ENCODE results near the gene STAG2.
A peak's percentile ranks its signal among the peaks of the same experiment; 100 is the strongest.
"Not testable (repeated sequence)": the region's sequence is repeated elsewhere in the genome, so short reads cannot be mapped to it uniquely, and the experiment has no call there.

The STAG2 gene

DNA sequence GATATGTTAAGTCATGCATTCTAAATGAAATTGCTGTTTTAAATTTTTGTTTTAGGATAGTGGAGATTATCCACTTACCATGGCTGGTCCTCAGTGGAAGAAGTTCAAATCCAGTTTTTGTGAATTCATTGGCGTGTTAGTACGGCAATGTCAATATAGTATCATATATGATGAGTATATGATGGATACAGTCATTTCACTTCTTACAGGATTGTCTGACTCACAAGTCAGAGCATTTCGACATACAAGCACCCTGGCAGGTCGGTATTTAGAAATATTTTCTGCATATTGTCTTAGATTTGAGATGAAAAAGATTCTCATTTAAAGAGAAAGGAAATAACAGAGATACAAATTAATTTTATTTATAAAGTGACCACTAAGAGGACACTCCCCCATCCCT, 83.6 kb downstream of the STAG2 start:
- DNase-seq = no peak

DNA sequence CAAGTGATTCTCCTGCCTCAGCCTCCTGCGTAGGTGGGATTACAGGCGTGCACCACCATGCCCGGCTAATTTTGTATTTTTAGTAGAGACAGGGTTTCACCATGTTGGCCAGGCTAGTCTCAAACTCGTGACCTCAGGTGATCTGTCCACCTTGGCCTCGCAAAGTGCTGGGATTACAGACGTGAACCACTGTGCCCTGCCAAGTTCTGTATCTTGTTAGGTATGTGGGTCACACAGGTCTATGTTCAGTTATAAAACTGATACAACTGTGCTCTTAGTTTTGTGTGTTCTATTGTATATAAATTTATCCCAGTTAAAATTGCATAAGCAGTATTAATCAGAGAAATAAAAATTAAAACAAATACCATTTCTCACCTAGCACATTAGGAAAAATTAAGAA, 122.9 kb downstream of the STAG2 start:
- not testable (repeated sequence) for DNase-seq

DNA sequence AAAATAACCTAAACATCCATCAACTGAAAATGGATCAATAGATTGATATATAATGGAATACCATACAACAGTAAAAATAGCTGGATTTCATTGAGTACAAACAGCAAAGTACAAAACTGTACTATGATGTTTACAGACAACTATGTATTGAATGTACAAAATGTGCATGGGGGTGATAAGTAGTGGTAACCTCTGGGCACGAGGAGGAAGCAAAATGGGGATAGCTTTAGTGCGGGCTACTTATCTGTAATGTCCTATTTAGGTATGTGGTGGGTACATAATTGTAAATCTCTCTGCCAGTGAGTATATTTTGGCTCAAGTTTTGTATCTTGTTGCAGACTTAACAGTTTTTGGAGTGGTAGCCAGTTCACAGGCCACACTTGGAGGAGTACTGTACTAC, 123.6 kb downstream of the STAG2 start:
- peak; percentile 33 for DNase-seq

DNA sequence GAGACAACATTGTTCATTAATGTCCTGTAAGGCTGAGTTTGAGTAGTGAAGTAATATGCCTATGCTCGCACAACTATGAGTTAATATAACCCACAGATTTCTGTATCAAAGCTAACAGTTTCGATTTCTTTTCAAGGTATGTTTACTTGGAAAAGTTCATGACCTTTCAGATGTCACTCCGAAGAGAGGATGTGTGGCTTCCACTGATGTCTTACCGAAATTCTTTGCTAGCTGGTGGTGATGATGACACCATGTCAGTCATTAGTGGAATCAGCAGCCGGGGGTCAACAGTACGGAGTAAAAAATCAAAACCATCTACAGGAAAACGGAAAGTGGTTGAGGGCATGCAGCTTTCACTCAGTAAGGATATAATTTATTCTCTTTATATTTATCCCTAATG, 124.9 kb downstream of the STAG2 start:
- DNase-seq = no peak

DNA sequence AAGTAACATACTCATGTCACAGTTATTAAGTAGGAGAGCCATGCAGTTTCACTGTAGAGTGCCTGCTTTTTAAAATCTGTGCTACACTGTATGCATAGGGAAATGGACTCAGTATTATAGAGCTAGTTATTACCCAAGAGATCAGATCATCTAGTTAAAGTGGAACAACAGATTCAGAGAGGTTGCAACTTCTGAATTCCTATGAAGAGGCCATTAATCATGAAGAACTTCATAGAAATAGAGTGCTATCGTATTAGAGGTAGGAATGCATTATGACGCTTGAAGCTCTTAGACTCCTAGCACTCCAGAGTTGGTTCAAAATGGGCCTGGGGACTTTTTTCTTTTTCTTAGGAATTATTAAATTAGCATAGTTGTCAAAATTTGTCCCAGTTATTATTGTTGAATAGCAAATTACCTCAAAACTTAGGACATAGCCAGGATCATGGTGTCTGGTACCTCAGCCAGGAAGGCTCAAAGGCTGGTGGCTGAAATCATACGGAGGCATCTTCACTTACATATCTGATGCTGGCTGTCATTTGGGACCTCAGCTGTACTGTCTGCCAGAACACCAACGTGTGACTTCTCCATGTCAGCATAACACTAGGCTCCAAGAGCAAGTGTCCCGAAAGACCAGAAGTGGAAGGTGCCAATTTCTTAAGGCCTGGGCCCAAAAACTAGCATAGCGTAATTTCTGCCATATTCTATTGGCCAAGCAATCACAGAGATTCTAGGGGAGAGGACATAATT, 125.7 kb downstream of the STAG2 start:
- no peak for DNase-seq

DNA sequence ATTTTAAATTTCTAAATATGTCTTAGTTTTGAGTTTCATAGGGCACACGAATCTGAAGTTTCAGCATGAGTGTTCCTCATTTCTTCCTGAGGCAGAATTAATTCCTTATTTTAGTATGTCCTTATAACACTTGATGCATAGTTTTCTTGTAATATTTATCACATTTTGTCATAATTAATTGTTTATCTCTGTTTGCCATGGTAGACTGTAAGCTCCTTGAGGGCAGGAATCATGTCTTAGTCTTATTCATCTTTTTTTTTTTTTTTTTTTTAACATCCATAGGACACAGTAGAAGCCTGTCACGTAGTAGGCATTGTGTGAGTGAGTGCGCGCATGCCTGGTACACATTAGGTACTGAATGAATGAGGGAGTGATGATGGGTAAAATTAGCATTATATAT, 131.7 kb downstream of the STAG2 start:
- no peak for DNase-seq

DNA sequence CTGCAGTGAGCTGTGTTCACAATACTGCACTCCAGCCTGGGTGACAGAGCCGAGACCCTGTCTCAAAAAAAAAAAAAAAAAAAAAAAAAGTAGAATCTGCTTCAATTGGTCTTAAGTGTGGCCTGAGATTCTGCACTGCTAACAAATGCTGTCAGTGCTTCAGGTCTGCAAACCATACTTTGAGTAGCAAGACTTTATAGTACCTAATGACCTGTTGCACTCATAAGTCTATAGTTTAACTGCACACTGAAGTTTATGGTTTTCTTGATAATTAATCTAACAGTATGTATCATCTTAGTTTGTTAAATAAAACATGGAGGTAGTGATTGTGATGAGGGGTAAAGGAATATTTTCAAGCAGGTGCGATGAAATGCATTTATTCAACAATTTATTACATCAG, 135.6 kb downstream of the STAG2 start:
- DNase-seq = no peak

DNA sequence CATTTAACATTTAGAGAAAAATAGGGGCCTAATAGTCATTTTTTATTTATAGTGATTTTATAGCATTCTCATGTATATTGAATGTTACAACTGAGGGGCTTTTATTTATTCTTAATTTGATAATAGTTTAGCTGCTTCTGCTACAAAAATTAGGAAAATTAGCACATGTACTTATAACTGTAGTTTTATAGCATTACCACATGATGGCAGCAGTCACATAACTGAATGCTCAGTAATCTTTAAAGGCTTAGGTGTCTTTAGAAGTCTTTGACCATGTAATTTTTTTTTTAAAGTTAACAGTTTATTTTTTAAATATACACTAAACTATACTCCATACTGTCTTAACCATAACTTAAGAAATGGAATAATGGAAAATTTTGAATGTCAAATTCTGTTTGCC, 136.6 kb downstream of the STAG2 start:
- peak; percentile 65 for DNase-seq

DNA sequence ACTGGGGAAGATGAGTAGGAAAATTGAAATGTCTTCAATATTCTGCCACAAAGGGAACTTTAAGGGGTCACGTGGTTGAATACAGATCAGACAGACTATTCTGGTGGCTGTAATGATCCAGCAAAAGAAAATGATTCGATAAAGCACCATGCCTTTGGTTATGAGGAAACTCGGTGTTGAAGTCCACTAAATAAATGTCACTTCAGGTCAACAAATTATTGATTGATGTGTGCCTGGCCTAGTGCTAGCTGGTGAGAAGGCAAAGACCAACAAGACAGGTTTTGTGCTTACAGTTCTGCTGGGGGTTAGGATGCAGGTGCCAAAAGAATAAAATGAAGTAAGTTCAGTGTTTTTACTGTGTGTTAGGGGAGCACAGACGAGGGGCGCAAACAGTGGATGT, 142.5 kb downstream of the STAG2 start:
- no peak for DNase-seq

DNA sequence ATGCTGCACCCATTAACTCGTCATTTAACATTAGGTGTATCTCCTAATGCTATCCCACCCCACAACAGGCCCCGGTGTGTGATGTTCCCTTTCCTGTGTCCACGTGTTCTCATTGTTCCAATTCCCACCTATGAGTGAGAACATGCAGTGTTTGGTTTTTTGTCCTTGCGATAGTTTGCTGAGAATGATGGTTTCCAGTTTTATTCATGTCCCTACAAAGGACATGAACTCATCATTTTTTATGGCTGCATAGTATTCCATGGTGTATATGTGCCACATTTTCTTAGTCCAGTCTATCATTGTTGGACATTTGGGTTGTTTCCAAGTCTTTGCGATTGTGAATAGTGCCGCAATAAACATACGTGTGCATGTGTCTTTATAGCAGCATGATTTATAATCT, 143.0 kb downstream of the STAG2 start:
- DNase-seq = not testable (repeated sequence)

DNA sequence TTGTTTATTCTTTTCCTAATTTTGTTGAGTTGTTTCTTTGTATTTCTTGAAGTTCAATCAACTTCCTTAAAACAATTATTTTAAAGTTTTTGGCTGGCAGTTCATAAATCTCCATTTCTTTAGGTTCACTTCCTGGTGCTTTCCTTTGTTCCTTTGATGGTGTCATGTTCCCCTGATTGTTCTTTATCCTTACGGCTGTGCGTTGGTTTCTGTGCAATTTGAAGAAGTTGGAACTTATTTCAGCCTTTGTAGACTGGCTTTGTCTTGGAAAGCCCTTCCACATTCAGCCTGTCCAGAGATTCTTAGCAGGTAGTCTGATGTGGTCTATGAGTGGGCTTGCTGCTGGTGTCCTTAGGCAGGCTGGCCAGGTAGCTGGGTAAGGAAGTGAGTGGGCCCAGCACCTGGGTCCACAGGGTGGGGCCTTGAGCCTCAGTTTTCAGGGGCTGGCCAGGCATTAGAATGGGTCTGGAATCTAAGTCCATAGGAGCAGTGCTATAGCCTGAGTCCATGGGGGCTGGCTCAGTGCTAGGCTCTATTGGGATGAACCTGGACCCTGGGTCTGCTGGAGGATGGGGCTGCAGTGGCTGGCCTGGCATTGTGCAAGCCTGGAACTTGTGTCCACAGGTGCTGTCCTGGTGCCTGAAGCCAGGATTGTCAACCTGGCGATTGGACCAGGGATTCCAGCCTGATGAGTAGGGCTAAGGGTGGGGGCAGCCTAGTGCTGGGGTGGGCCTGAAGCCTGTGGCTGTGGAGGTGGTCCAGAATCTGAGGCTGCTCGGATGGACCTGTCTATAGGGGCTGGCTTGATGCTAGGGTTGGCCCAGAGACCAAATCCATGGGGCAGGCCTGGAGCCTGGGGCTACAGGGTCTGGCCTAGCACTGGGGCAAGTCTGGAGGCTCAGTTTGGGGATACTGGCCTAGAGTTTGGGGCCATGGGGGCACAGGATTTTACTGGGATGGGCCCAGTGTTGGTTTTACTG, 152.4 kb downstream of the STAG2 start:
- DNase-seq = no peak

DNA sequence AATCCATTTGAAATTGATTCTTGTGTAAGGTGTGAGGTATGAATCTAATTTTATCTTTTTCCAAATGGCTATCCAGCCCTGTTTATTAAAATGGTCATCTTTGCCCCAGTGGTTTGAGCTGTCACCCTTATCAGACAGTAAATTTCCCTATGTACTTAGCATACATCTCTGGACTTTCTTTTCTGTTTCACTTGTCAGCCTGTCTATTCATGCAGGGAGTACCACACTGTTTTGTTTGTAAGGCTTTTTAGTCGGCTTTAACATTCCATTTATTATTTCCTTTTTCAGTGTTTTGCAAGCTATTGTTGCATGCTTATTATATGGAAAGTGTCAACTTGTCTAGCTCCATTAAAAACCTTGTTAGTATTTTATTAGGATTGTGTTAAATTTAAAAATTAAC, 155.8 kb downstream of the STAG2 start:
- no peak for DNase-seq

DNA sequence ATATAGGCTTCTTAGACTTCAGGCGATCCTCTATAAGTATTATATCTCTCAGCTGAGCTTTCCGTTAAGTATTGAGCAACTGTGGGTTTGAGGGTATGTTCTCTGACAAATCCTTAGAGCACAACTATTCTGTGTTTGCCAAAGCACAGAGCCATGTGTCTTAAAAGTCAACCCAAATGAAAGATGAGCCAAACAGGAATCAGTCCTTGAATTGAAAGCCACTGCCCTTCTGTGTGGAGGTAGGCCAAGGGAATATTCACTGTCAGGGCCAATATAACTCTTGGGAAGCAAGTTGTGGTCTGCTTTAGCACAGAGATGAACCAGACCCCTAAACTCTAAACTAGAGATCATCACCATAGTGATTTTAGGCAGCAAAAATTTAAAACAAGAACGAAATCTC, 164.0 kb downstream of the STAG2 start:
- peak; percentile 26 for DNase-seq

DNA sequence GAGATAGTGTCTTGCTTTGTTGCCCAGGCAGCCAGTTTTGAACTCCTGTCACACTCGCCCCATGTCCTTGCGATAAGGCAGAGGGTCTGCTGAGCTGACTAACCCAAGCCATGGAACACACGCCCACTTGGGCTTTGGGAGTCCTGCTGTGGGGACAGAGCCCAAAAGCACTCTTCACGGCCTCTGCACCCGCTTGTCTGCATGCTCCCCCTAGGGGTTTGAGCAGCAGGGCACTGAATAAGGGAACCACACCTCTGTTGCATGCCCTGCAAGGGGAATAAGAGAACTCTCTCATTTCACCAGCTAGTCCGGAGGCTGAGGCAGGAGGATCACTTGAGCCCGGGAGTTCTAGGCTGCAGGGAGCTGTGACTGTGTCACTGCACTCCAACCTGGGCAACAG, 166.0 kb downstream of the STAG2 start:
- peak; percentile 17 for DNase-seq

DNA sequence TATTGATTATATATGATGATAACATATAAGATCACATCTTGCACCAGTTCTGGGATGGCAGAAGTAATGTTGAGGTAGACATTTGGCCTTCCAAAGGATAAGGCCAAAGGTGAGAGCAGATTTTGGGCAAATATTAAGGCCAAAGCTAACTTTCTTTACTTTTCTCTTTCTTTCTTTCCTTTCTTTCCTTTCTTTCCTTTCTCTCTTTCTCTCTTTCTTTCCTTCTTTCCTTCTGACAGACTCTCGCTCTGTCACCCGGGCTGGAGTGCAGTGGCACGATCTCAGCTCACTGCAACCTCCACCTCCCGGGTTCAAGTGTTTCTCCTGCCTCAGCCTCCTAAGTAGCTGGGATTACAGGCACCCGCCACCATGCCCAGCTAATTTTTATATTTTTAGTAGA, 170.9 kb downstream of the STAG2 start:
- not testable (repeated sequence) for DNase-seq

DNA sequence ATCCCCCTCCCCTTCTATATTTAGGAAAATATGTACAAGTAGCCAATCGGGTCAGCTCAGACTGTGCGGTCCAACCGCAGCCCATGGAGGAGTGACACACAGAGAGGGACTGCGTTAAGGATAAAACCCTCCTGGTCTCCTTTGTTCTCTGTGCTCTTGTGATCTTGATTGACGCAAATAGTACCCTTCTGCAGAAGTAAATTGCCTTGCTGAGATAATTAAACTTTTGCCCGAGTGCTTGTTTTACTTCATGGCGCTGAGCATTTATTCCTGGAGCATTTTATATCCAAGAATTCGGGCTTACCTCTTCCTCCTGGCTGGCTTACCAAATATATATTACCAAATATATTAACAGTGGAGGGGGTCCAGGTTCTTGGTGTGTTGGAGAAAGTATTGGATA, 184.2 kb downstream of the STAG2 start:
- DNase-seq = no peak

DNA sequence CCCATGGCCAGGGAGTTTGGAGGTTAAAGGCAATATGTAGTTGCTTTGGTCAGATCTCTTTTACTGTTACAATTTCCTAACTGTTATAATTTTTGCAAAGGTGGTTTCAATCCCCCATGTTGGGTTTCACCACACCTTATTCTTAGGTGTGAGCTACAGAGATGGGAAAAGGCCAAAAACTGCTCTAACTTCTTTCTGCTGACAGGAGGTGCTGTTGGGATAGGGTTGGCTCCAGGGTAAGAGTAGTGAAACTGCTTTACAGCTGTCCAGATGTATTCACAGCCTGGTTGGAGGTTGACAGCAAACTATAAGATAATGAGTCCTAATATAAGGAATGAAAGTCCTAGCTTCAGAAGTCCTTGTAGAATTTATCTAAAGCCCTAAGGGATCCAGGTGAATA, 189.7 kb downstream of the STAG2 start:
- no peak for DNase-seq

All from hematopoietic multipotent progenitor cell treated with erythropoietin and hydrocortisone succinate and interleukin-3 and kit ligand, for 4 days (in vitro differentiated cells).